ENCODE results near the gene HYOU1.
A peak's percentile ranks its signal among the peaks of the same experiment; 100 is the strongest.
"Not testable (repeated sequence)": the region's sequence is repeated elsewhere in the genome, so short reads cannot be mapped to it uniquely, and the experiment has no call there.

The HYOU1 gene

GRCh38 chr11:119042927-119043326 lies 14.1 kb downstream of the HYOU1 start:
- DNase-seq = no peak

- no peak for DNase-seq
Observed at GRCh38 chr11:119041821-119042514, 15.0 kb downstream of the HYOU1 start.

- not testable (repeated sequence) for DNase-seq
Observed at GRCh38 chr11:119039471-119039870, 17.5 kb downstream of the HYOU1 start.

GRCh38 chr11:119038884-119039283 lies 18.1 kb downstream of the HYOU1 start:
- no peak for DNase-seq

- DNase-seq = no peak
Observed at GRCh38 chr11:119034813-119035212, 22.2 kb downstream of the HYOU1 start.

- DNase-seq = not testable (repeated sequence)
Observed at GRCh38 chr11:119033421-119033820, 23.6 kb downstream of the HYOU1 start.

GRCh38 chr11:119031912-119032280 lies 25.1 kb downstream of the HYOU1 start:
- DNase-seq = no peak

- peak; percentile 96 for DNase-seq
Observed at GRCh38 chr11:119030329-119031047, 26.5 kb downstream of the HYOU1 start, which contains the start of gene SLC37A4. TSS of gene SLC37A4 (minus strand) at chr11:119030877.

- no peak for DNase-seq
Observed at GRCh38 chr11:119030029-119030328, 27.0 kb downstream of the HYOU1 start.

GRCh38 chr11:119029340-119030028 lies 27.5 kb downstream of the HYOU1 start:
- peak; percentile 66 for DNase-seq

GRCh38 chr11:119029069-119029339 lies 28.0 kb downstream of the HYOU1 start:
- no peak for DNase-seq

GRCh38 chr11:119028346-119029068 lies 28.5 kb downstream of the HYOU1 start:
- no peak for DNase-seq

- no peak for DNase-seq
Observed at GRCh38 chr11:119027561-119028345, 29.3 kb downstream of the HYOU1 start.

GRCh38 chr11:119026970-119027369 lies 30.0 kb downstream of the HYOU1 start:
- DNase-seq = no peak

GRCh38 chr11:119025978-119026766 lies 30.8 kb downstream of the HYOU1 start:
- no peak for DNase-seq

- DNase-seq = no peak
Observed at GRCh38 chr11:119025541-119025940, 31.5 kb downstream of the HYOU1 start.

- no peak for DNase-seq
Observed at GRCh38 chr11:119025099-119025473, 31.9 kb downstream of the HYOU1 start.

- DNase-seq = no peak
Observed at GRCh38 chr11:119024430-119025098, 32.4 kb downstream of the HYOU1 start.

GRCh38 chr11:119023741-119024140 lies 33.3 kb downstream of the HYOU1 start:
- DNase-seq = no peak

- DNase-seq = no peak
Observed at GRCh38 chr11:119021631-119022030, 35.4 kb downstream of the HYOU1 start.

GRCh38 chr11:119019996-119020395 lies 37.0 kb downstream of the HYOU1 start:
- DNase-seq = no peak
